Osteocyte (in vitro differentiated cells): ENCODE results near the gene BRCC3. TPM values are rescaled to one million over a fixed set of nuclear protein-coding genes. Genes with fewer than 3 reads are reported as not detected.

Experiments
- DNase-seq: peaks from one replicate; pipeline ENCODE4 v3.0.0; 2021; ENCODE audit warnings: mixed read lengths; ENCODE audit not compliant: unreplicated experiment; ENCODE audit errors: extremely low spot score
- H3K27ac Mint-ChIP-seq: one replicate; pipeline ENCODE4 v1.8.0; 2021; ENCODE audit warnings: mild to moderate bottlenecking, mixed read lengths; ENCODE audit not compliant: unreplicated experiment
- H3K27me3 Mint-ChIP-seq: one replicate; pipeline ENCODE4 v1.8.0; 2021; ENCODE audit warnings: mixed read lengths; ENCODE audit not compliant: unreplicated experiment
- H3K36me3 Mint-ChIP-seq: one replicate; pipeline ENCODE4 v1.8.0; 2021; ENCODE audit warnings: mixed read lengths; ENCODE audit not compliant: unreplicated experiment
- H3K4me1 Mint-ChIP-seq: one replicate; pipeline ENCODE4 v1.8.0; 2021; ENCODE audit warnings: mixed read lengths; ENCODE audit not compliant: unreplicated experiment
- H3K4me3 Mint-ChIP-seq: one replicate; pipeline ENCODE4 v1.8.0; 2021; ENCODE audit warnings: mild to moderate bottlenecking, moderate library complexity, mixed read lengths; ENCODE audit not compliant: unreplicated experiment
- H3K9me3 Mint-ChIP-seq: one replicate; pipeline ENCODE4 v1.8.0; 2021; ENCODE audit warnings: mixed read lengths; ENCODE audit not compliant: unreplicated experiment
- CTCF ChIP-seq: fragments of 200-600 bp; sonication (generic); IDR thresholded peaks from 2 replicates; pipeline ENCODE4 v1.5.0; 2021; ENCODE audit warnings: antibody characterized with exemption, mild to moderate bottlenecking, moderate library complexity
- total RNA-seq: library from RNA; stranded (reverse); gene quantifications from 2 replicates; pipeline ENCODE4 v1.2.1, GENCODE V29; 2021

Gene BRCC3
- total RNA-seq, 1 donor from 2014 or later = 15.3 TPM

- peak within 1 kb of the TSS; percentile 81 for H3K4me3 Mint-ChIP-seq
- peak within 1 kb of the TSS; percentile 93 for H3K27ac Mint-ChIP-seq
- no peak for TF ChIP-seq CTCF
- H3K9me3 Mint-ChIP-seq = no peaks in the 10 kb centered on the region
- no peaks in the 10 kb centered on the region for H3K36me3 Mint-ChIP-seq
- peak; percentile 97 for DNase-seq
- peaks cover 11% of the 10 kb centered on the region for H3K4me1 Mint-ChIP-seq
- H3K27me3 Mint-ChIP-seq = peaks cover 4% of the 10 kb centered on the region
These were observed 44.4 kb upstream of the BRCC3 start, which contains the start of gene FUNDC2 for GRCh38 chrX:155026727-155027508. FUNDC2 (plus strand) TSS chrX:155026844; CDS start chrX:155026939, 95 bp downstream.

- Mint-ChIP-seq H3K4me3 (peak overlapping the region; percentile 81), H3K9me3 (no peaks in the 10 kb centered on the region), H3K27ac (peak overlapping the region; percentile 93), H3K27me3 (no peaks in the 10 kb centered on the region), H3K36me3 (no peaks in the 10 kb centered on the region), H3K4me1 (peaks cover 11% of the 10 kb centered on the region)
- no peak for DNase-seq
- TF ChIP-seq CTCF = no peak
These were observed 43.7 kb upstream of the BRCC3 start for GRCh38 chrX:155027509-155028066.

GRCh38 chrX:155028129-155028528, 43.2 kb upstream of the BRCC3 start:
- no peak for TF ChIP-seq CTCF
- H3K27me3 Mint-ChIP-seq = no peaks in the 10 kb centered on the region
- H3K4me3 Mint-ChIP-seq = peak overlapping the region; percentile 81
- H3K4me1 Mint-ChIP-seq = peaks cover 11% of the 10 kb centered on the region
- no peak for DNase-seq
- H3K9me3 Mint-ChIP-seq = no peaks in the 10 kb centered on the region
- H3K36me3 Mint-ChIP-seq = no peaks in the 10 kb centered on the region
- peak overlapping the region; percentile 93 for H3K27ac Mint-ChIP-seq

- Mint-ChIP-seq H3K27me3 (no peaks in the 10 kb centered on the region), H3K4me1 (peaks cover 11% of the 10 kb centered on the region), H3K9me3 (no peaks in the 10 kb centered on the region), H3K27ac (peak overlapping the region; percentile 53), H3K4me3 (no peak overlapping the region), H3K36me3 (no peaks in the 10 kb centered on the region)
- no peak for DNase-seq
- TF ChIP-seq CTCF = no peak
These were observed 42.4 kb upstream of the BRCC3 start for GRCh38 chrX:155028877-155029291.

GRCh38 chrX:155031657-155032056, 39.7 kb upstream of the BRCC3 start:
- no peak for TF ChIP-seq CTCF
- Mint-ChIP-seq H3K36me3 (peaks cover 15% of the 10 kb centered on the region), H3K4me1 (peaks cover 10% of the 10 kb centered on the region), H3K27me3 (no peaks in the 10 kb centered on the region), H3K27ac (no peak overlapping the region), H3K4me3 (no peak overlapping the region), H3K9me3 (peaks cover 8% of the 10 kb centered on the region)
- DNase-seq = no peak
